Transverse colon (tissue), 4 donors: ENCODE results near the gene STAB1. TPM values are rescaled to one million over a fixed set of nuclear protein-coding genes. Genes with fewer than 3 reads are reported as not detected.

Experiments
- DNase-seq: peaks from one replicate; pipeline ENCODE4 v3.0.0-alpha.2; 2019
- H3K27ac ChIP-seq, 4 donors: fragments of 200-600 bp; sonication (generic); 2 replicates each; pipeline ENCODE4 v1.5.1; 2016 to 2018; ENCODE audit warnings: inconsistent platforms in 4 of 4
- H3K27me3 ChIP-seq: fragments of 200-600 bp; sonication (generic); 2 replicates; pipeline ENCODE4 v1.5.1; 2017; ENCODE audit warnings: inconsistent platforms
- H3K36me3 ChIP-seq, 4 donors: fragments of 200-600 bp; sonication (generic); 2 replicates each; pipeline ENCODE4 v1.5.1; 2017 to 2019; ENCODE audit warnings: inconsistent platforms in 4 of 4
- H3K4me1 ChIP-seq, 4 donors: fragments of 200-600 bp; sonication (generic); 2 replicates each; pipeline ENCODE4 v1.5.1; 2017 to 2020; ENCODE audit warnings: inconsistent platforms in 4 of 4
- H3K4me3 ChIP-seq, 4 donors: fragments of 200-600 bp; sonication (generic); 1 replicate in 1 of 4; 2 replicates in 3 of 4; pipeline versions ENCODE4 v1.5.1 to v1.6.1; 2017 to 2019; ENCODE audit warnings: inconsistent platforms in 4 of 4
- H3K9me3 ChIP-seq, 2 donors: fragments of 200-600 bp; sonication (generic); 2 replicates each; pipeline ENCODE4 v1.5.1; 2017 to 2019; ENCODE audit warnings: inconsistent platforms in 2 of 2
- EP300 ChIP-seq: sonication (generic); formaldehyde crosslinking; IDR thresholded peaks from one replicate; pipeline ENCODE4 v1.6.1; 2017; ENCODE audit warnings: antibody characterized with exemption, low read depth
- POLR2A ChIP-seq: fragments of 450-650 bp; IDR thresholded peaks from one replicate; pipeline ENCODE4 v1.6.1; 2016; ENCODE audit warnings: antibody characterized with exemption, mild to moderate bottlenecking, moderate library complexity
- POLR2AphosphoS5 ChIP-seq, 3 donors: sonication (generic); formaldehyde crosslinking; IDR thresholded peaks; one replicate each; pipeline ENCODE4 v1.6.1; 2016; ENCODE audit warnings: antibody characterized with exemption in 3 of 3
- WGBS, 2 donors: methylation state at CpG; one replicate each; pipeline ENCODE4 v1.1.5; 2018; ENCODE audit warnings: low coverage in 1 of 2; 5-methylcytosine and 5-hydroxymethylcytosine counted together
- in situ Hi-C, 4 donors: fragments of 200-750 bp; cut with MboI; loops; one replicate each; pipeline versions ENCODE4 v1.15.0 to v1.15.1; 2017; ENCODE audit warnings: low sequenced_read_pairs in 3 of 4, low pct_ligation_motif_present in 1 of 4, low pct_unique_long_range_greater_than_20kb in 1 of 4
- intact Hi-C: fragments of 100-400 bp; cut with DNase I; formaldehyde crosslinking; loops from one replicate; pipeline ENCODE4 v1.15.1; 2023; ENCODE audit warnings: low total_unique reads
- total RNA-seq, 4 donors: library from RNA; depleted of rRNA; stranded (reverse); fragments of >200 nt; gene quantifications; one replicate each; pipeline ENCODE4 v1.1.0, GENCODE V29; 2016
- TF ChIP-seq, protein P1 (sequence below), 5 experiments: fragments of 200-600 bp in 3 of 5; fragments of 450-650 bp in 2 of 5; sonication (generic) in 3 of 5; IDR thresholded peaks; 1 replicate in 2 of 5; 2 replicates in 3 of 5; pipeline ENCODE4 v1.5.1; 2016 to 2017; ENCODE audit warnings: antibody characterized with exemption in 5 of 5, inconsistent platforms in 3 of 5, mild to moderate bottlenecking in 2 of 5, moderate library complexity in 1 of 5

STAB1 gene
- total RNA-seq, 4 donors from 2014 or later, result 42.6 to 152 (median 70.3) TPM

DNA sequence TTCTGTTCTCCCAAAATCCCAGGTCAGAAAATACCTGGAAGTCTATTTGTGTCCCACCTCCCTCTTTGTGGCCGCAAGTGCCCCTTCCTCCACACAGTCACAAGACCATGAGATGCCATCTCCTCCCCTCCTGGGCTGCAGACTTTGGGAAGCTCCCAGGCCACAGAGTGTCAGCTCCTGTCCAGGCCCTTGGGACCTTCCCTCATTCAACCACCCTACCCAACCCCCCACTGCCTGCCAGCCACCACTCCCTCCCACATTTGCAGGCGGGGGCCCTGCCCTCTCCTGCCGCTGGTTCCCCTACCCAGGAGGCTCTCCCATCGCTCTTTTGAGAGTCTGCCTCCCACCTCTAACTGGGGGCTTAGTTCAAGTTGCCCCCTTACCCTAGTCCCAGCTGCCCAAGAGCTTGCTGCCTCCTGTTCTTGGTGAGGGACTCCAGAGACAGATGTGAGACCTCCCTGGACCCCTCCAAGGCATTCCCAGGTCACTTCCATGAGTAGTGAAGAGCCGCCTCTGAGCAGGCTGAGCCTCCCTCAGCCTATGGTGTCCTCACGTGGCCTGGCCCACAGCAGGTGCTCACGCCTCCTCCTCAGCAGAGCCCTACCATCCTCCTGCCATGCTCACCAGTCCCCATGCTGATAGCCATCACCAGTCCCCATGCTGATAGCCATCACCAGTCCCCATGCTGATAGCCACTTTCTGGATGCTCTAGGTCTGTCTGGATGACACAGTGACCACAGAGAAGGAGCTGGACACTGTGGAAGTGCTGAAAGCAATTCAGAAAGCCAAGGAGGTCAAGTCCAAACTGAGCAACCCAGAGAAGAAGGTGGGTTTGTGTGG lies 15.9 kb upstream of the STAB1 start:
- H3K9me3 ChIP-seq, result no peaks in the 10 kb centered on the region
- H3K27me3 ChIP-seq, result no peaks in the 10 kb centered on the region
- peaks cover 0 to 12% (median under 1%) of the 10 kb centered on the region in 4 donors for H3K4me1 ChIP-seq
- no peak overlapping the region for H3K27ac ChIP-seq
- 94% methylated on average over 3 to 7 of the region's 7 CpGs for WGBS, 2 donors
- DNase-seq, result no peak
- H3K4me3 ChIP-seq, result no peak overlapping the region
- TF ChIP-seq EP300 (no peak), POLR2AphosphoS5 (IDR thresholded peaks at IDR 0.05) (no peak), POLR2A (no peak)
- TF ChIP-seq, protein P1, sequence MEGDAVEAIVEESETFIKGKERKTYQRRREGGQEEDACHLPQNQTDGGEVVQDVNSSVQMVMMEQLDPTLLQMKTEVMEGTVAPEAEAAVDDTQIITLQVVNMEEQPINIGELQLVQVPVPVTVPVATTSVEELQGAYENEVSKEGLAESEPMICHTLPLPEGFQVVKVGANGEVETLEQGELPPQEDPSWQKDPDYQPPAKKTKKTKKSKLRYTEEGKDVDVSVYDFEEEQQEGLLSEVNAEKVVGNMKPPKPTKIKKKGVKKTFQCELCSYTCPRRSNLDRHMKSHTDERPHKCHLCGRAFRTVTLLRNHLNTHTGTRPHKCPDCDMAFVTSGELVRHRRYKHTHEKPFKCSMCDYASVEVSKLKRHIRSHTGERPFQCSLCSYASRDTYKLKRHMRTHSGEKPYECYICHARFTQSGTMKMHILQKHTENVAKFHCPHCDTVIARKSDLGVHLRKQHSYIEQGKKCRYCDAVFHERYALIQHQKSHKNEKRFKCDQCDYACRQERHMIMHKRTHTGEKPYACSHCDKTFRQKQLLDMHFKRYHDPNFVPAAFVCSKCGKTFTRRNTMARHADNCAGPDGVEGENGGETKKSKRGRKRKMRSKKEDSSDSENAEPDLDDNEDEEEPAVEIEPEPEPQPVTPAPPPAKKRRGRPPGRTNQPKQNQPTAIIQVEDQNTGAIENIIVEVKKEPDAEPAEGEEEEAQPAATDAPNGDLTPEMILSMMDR (IDR thresholded peaks at IDR 0.05), result no peak
- intact Hi-C loops, result no loop called here
- peaks cover 0 to 70% (median 33%) of the 10 kb centered on the region in 4 donors for H3K36me3 ChIP-seq
- in situ Hi-C loops, result no loop called here

DNA sequence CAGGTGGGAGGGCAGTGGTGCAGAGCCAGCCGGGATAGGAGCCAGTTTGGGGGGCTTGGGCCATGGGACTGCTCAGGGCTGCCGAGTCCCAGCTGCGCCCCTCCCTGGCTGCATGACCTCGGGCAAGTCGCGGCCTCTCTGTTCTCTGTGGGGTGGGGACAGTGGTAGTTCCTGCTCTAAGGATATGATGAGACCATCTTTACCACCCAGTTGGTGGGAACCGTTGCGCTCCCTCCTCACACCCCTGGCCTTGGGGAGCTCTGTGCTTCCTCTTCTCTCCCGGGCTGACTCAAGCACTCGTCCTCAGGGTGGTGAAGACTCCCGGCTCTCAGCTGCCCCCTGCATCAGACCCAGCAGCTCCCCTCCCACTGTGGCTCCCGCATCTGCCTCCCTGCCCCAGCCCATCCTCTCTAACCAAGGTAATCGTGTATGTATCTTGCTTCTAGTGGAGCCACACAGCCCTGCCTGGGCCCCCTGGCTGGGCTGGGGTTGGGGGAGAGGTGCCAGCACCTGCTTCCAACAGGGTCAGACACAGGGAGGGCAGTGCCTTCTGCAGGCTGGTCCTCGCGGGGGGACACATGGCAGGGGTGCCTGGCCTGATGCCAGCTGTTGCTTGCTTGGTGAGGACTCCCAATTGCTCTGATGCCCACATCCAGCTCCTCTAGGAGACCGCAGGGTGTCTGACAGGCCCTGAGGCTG lies 15.1 kb upstream of the STAB1 start:
- in situ Hi-C loops, result no loop called here
- Histone ChIP-seq H3K4me1 (peaks cover 0 to 16% (median 4%) of the 10 kb centered on the region in 4 donors), H3K27ac (no peak overlapping the region), H3K9me3 (no peaks in the 10 kb centered on the region), H3K4me3 (no peak overlapping the region), H3K27me3 (no peaks in the 10 kb centered on the region), H3K36me3 (peaks cover 0 to 64% (median 32%) of the 10 kb centered on the region in 4 donors)
- DNase-seq, result no peak
- intact Hi-C loops, result no loop called here
- 96% methylated on average over 16 of the region's 16 CpGs; no CpG with 5 or more reads in 1 of the 2 donors for WGBS, 2 donors
- TF ChIP-seq, protein P1 (IDR thresholded peaks at IDR 0.05), result no peak
- TF ChIP-seq POLR2AphosphoS5 (IDR thresholded peaks at IDR 0.05) (no peak), POLR2A (no peak), EP300 (no peak)

DNA sequence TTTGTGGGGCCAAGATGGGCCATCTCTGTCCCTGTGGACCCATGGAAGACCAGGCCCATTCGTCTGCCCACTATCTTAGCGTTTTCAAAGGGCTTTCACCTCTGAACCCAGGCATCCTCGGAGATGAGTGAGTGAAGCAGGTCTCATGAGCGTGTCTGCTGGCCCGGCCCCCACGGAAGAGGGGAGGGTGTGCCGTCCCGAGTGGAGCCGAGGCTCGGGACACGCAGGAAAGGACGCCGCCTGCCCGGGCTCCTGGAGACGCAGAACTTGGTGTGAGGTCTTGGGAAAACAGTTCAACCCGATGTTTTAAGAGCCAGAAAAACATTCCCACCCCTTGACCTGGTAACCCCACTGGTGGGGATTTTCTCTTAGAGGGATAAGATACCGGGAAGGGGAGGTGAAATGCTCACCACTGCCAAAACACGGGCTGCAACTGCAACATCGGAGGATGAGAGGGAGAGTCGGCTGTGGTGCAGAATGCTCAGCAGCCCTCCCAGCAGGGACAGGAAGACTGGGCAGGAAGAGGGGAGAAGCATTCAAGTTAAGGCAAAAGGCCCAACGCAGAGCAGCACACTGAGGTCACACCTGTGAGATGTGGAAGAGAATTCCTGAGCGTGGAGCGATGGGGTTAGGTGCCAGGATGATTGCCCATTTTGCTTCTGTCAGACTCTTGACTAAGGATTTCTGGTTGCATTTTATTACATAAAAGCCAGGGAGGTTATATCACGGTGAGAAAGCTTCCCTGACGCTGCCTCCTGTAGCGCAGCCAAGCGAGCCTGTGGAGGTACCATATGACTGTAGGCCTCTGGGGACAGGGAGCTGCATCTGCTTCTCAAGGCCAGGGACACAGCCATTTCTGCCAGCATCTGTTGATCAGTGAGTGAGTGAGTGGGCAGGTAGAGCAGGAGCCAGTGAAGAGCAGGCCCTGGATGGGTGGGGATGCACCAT lies 14.1 kb upstream of the STAB1 start:
- intact Hi-C loops (no loop called here), in situ Hi-C loops (no loop called here)
- Histone ChIP-seq H3K9me3 (no peaks in the 10 kb centered on the region), H3K27ac (no peak overlapping the region), H3K4me3 (no peak overlapping the region), H3K27me3 (no peaks in the 10 kb centered on the region), H3K36me3 (peaks cover 0 to 57% (median 29%) of the 10 kb centered on the region in 4 donors), H3K4me1 (peaks cover 0 to 16% (median 4%) of the 10 kb centered on the region in 4 donors)
- TF ChIP-seq POLR2AphosphoS5 (IDR thresholded peaks at IDR 0.05) (no peak), POLR2A (no peak), EP300 (no peak)
- TF ChIP-seq, protein P1 (IDR thresholded peaks at IDR 0.05), result no peak
- WGBS, 2 donors, result 88 to 90% methylated on average over 3 to 27 of the region's 27 CpGs
- DNase-seq, result no peak
